IPS-NIHi7 (cell line): ENCODE results near the gene TMEM242.
"Not testable (repeated sequence)": the region's sequence is repeated elsewhere in the genome, so short reads cannot be mapped to it uniquely, and the experiment has no call there.

Experiments used
- DNase-seq: peaks from one replicate; pipeline ENCODE4 v3.0.0; 2012; ENCODE audit warnings: mixed read lengths; ENCODE audit errors: extremely low spot score

The TMEM242 gene

GRCh38 chr6:157325069-157325805 lies 1.9 kb upstream of the TMEM242 start:
- DNase-seq = no peak

- peak; percentile 79 for DNase-seq
Measured at GRCh38 chr6:157323966-157324300, 614 bp upstream of the TMEM242 start.

GRCh38 chr6:157322792-157323254 lies 496 bp downstream of the TMEM242 start:
- DNase-seq = peak; percentile 84

- no peak for DNase-seq
Measured at GRCh38 chr6:157316871-157317814, 6.2 kb downstream of the TMEM242 start.

GRCh38 chr6:157314705-157315321 lies 8.5 kb downstream of the TMEM242 start:
- peak; percentile 64 for DNase-seq

- DNase-seq = no peak
Measured at GRCh38 chr6:157313531-157314467, 9.5 kb downstream of the TMEM242 start.

GRCh38 chr6:157312757-157313156 lies 10.6 kb downstream of the TMEM242 start:
- no peak for DNase-seq

- DNase-seq = not testable (repeated sequence)
Measured at GRCh38 chr6:157310693-157311092, 12.6 kb downstream of the TMEM242 start.

- DNase-seq = no peak
Measured at GRCh38 chr6:157307661-157308060, 15.7 kb downstream of the TMEM242 start.

- DNase-seq = no peak
Measured at GRCh38 chr6:157305670-157306653, 17.4 kb downstream of the TMEM242 start.

- no peak for DNase-seq
Measured at GRCh38 chr6:157304899-157305663, 18.2 kb downstream of the TMEM242 start.

- no peak for DNase-seq
Measured at GRCh38 chr6:157302736-157303135, 20.6 kb downstream of the TMEM242 start.

GRCh38 chr6:157300436-157300835 lies 22.9 kb downstream of the TMEM242 start:
- DNase-seq = no peak

- DNase-seq = no peak
Measured at GRCh38 chr6:157300006-157300405, 23.3 kb downstream of the TMEM242 start.

- no peak for DNase-seq
Measured at GRCh38 chr6:157298216-157298724, 25.0 kb downstream of the TMEM242 start.

GRCh38 chr6:157294654-157295053 lies 28.7 kb downstream of the TMEM242 start:
- DNase-seq = no peak

GRCh38 chr6:157293780-157294179 lies 29.5 kb downstream of the TMEM242 start:
- DNase-seq = no peak

GRCh38 chr6:157292202-157292601 lies 31.1 kb downstream of the TMEM242 start:
- no peak for DNase-seq

- DNase-seq = no peak
Measured at GRCh38 chr6:157291356-157291755, 32.0 kb downstream of the TMEM242 start.
